ENCODE results near the gene TEX51. TPM values are rescaled to one million over a fixed set of nuclear protein-coding genes. Genes with fewer than 3 reads are reported as not detected.

Gene TEX51
- total and polyA plus RNA-seq, 2 donors (not counting 3 experiments of a cell fraction or from before 2014, with no cell fraction given), result not detected

- intact Hi-C loops (cut with micrococcal nuclease), result no loop called here
- H3K4me1 ChIP-seq (ENCODE audit: control insufficient read depth, extremely low read depth, insufficient read depth, low read length), result no peaks in the 10 kb centered on the region
- no TSS peak for BruUV-seq (replicated peaks)
- H3K27me3 ChIP-seq (ENCODE audit: control insufficient read depth in 2 of 2, insufficient read depth in 2 of 2, low read length in 2 of 2), result no peaks in the 10 kb centered on the region
- POLR2A ChIA-PET, result no interaction called here
- TF ChIP-seq POLR2AphosphoS5 (IDR thresholded peaks at IDR 0.05; ENCODE audit: insufficient read depth, low read depth, low read length), result no peak
- no peak for TF ChIP-seq MYC (IDR thresholded peaks at IDR 0.05; ENCODE audit: low read depth, low read length)
- TF ChIP-seq POLR2A (IDR thresholded peaks at IDR 0.05; ENCODE audit: low read depth, low read length), result no peak
- no peak for TF ChIP-seq EZH2 (IDR thresholded peaks at IDR 0.05; ENCODE audit: borderline replicate concordance, low read depth, low read length, severe bottlenecking)
- no peak for DNase-seq (ENCODE audit: low read depth, low spot score)
- H4K20me1 ChIP-seq (replicated peaks; ENCODE audit: control insufficient read depth, extremely low read depth, insufficient read depth, low read length), result no peaks in the 10 kb centered on the region
- CTCF ChIA-PET, result no interaction called here
- no peak overlapping the region for H3K27ac ChIP-seq (ENCODE audit: insufficient read depth, low read depth, low read length)
- no peaks in the 10 kb centered on the region for H3K9me1 ChIP-seq (replicated peaks; ENCODE audit: control insufficient read depth, extremely low read depth, insufficient read depth, low read length)
- no peaks in the 10 kb centered on the region for H3K36me3 ChIP-seq (ENCODE audit: control insufficient read depth in 2 of 2, extremely low read depth in 1 of 2, insufficient read depth in 2 of 2, low read length in 2 of 2)
- FAIRE-seq, result no peak
- H3K4me3 ChIP-seq (replicated peaks in 1 of 3; ENCODE audit: insufficient read depth in 1 of 3, low read depth in 1 of 3, low read length in 3 of 3), result no peak overlapping the region
- no peak overlapping the region for H3K9ac ChIP-seq (replicated peaks; ENCODE audit: extremely low read depth, insufficient read depth, low read length)
- H3K4me2 ChIP-seq (ENCODE audit: insufficient read depth, low read length), result no peak overlapping the region
- dilution Hi-C loops (cut with MboI; ENCODE audit: extremely low pct_ligation_motif_present, low sequenced_read_pairs), result no loop called here
- H2AFZ ChIP-seq (ENCODE audit: low read depth, low read length), result no peak overlapping the region
- no peaks in the 10 kb centered on the region for H3K79me2 ChIP-seq (ENCODE audit: control insufficient read depth, insufficient read depth, low read length)
- H3K9me3 ChIP-seq (replicated peaks; ENCODE audit: control insufficient read depth, insufficient read depth, low read length), result no peaks in the 10 kb centered on the region
Measured at GRCh38 chr2:126890136-126890510, 8.6 kb upstream of the TEX51 start.

GRCh38 chr2:126890551-126891450, 7.9 kb upstream of the TEX51 start:
- DNase-seq (ENCODE audit: low read depth, low spot score) (no peak), FAIRE-seq (no peak)
- no TSS peak for BruUV-seq (replicated peaks)
- Histone ChIP-seq H3K79me2 (ENCODE audit: control insufficient read depth, insufficient read depth, low read length) (no peaks in the 10 kb centered on the region), H4K20me1 (replicated peaks; ENCODE audit: control insufficient read depth, extremely low read depth, insufficient read depth, low read length) (no peaks in the 10 kb centered on the region), H3K4me1 (ENCODE audit: control insufficient read depth, extremely low read depth, insufficient read depth, low read length) (no peaks in the 10 kb centered on the region), H3K27ac (ENCODE audit: insufficient read depth, low read depth, low read length) (no peak overlapping the region), H3K9me3 (replicated peaks; ENCODE audit: control insufficient read depth, insufficient read depth, low read length) (no peaks in the 10 kb centered on the region), H3K36me3 (ENCODE audit: control insufficient read depth in 2 of 2, extremely low read depth in 1 of 2, insufficient read depth in 2 of 2, low read length in 2 of 2) (no peaks in the 10 kb centered on the region), H2AFZ (ENCODE audit: low read depth, low read length) (no peak overlapping the region), H3K4me3 (replicated peaks in 1 of 3; ENCODE audit: insufficient read depth in 1 of 3, low read depth in 1 of 3, low read length in 3 of 3) (no peak overlapping the region), H3K9ac (replicated peaks; ENCODE audit: extremely low read depth, insufficient read depth, low read length) (no peak overlapping the region), H3K9me1 (replicated peaks; ENCODE audit: control insufficient read depth, extremely low read depth, insufficient read depth, low read length) (no peaks in the 10 kb centered on the region), H3K27me3 (ENCODE audit: control insufficient read depth in 2 of 2, insufficient read depth in 2 of 2, low read length in 2 of 2) (no peaks in the 10 kb centered on the region), H3K4me2 (ENCODE audit: insufficient read depth, low read length) (no peak overlapping the region)
- dilution Hi-C loops (cut with MboI; ENCODE audit: extremely low pct_ligation_motif_present, low sequenced_read_pairs) (no loop called here), intact Hi-C loops (cut with micrococcal nuclease) (no loop called here)
- POLR2A ChIA-PET, result no interaction called here
- TF ChIP-seq POLR2AphosphoS5 (IDR thresholded peaks at IDR 0.05; ENCODE audit: insufficient read depth, low read depth, low read length) (no peak), MAX (IDR thresholded peaks at IDR 0.05; ENCODE audit: insufficient read depth, insufficient read length) (no peak), FOS (IDR thresholded peaks at IDR 0.05; ENCODE audit: borderline replicate concordance, insufficient read depth, low read length) (no peak), EZH2 (IDR thresholded peaks at IDR 0.05; ENCODE audit: borderline replicate concordance, low read depth, low read length, severe bottlenecking) (no peak), GATA2 (IDR thresholded peaks at IDR 0.05; ENCODE audit: insufficient read depth, insufficient read length, low read depth, low read length) (no peak), POLR2A (IDR thresholded peaks at IDR 0.05; ENCODE audit: low read depth, low read length) (no peak), MYC (IDR thresholded peaks at IDR 0.05; ENCODE audit: low read depth, low read length) (no peak), JUN (IDR thresholded peaks at IDR 0.05; ENCODE audit: borderline replicate concordance, insufficient read depth, insufficient read length, low read depth) (no peak)
- TF ChIP-seq, protein P1, sequence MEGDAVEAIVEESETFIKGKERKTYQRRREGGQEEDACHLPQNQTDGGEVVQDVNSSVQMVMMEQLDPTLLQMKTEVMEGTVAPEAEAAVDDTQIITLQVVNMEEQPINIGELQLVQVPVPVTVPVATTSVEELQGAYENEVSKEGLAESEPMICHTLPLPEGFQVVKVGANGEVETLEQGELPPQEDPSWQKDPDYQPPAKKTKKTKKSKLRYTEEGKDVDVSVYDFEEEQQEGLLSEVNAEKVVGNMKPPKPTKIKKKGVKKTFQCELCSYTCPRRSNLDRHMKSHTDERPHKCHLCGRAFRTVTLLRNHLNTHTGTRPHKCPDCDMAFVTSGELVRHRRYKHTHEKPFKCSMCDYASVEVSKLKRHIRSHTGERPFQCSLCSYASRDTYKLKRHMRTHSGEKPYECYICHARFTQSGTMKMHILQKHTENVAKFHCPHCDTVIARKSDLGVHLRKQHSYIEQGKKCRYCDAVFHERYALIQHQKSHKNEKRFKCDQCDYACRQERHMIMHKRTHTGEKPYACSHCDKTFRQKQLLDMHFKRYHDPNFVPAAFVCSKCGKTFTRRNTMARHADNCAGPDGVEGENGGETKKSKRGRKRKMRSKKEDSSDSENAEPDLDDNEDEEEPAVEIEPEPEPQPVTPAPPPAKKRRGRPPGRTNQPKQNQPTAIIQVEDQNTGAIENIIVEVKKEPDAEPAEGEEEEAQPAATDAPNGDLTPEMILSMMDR (IDR thresholded peaks at IDR 0.05; ENCODE audit: extremely low read depth in 1 of 2, insufficient read depth in 1 of 2, low read depth in 1 of 2, low read length in 2 of 2), result no peak
- CTCF ChIA-PET, result no interaction called here

Data from endothelial cell of umbilical vein (primary cell).